Activated CD4-positive, alpha-beta T cell treated with anti-CD3 and anti-CD28 coated beads for 24 hours (primary cell): ENCODE data around the gene SH3BGRL3.

ENCODE experiments used
- DNase-seq, 2 donors: peaks; one replicate each; pipeline ENCODE4 v3.0.0-alpha.2; 2020; ENCODE audit warnings: low read depth in 2 of 2

Gene SH3BGRL3

DNA sequence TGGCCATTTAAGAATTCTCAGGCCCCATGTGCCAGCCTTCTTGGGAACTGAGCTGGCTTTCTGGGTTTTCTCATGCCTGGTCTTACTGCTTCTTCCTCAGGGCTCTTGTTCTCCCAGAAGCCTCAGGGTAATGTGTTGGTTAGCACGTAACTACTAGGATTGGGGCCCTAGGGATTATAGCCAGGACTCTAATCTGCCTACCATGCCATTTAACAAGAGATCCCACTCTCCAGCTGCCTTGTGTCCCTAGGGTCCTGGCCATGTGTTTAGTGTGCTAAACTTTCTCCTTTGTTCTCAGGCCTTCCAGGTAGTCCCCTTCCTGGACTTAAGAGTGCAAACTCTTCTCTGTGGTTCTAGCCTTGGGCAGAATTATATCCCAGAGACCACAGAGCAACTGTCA lies 2.2 kb upstream of the SH3BGRL3 start:
- DNase-seq, result no peak

DNA sequence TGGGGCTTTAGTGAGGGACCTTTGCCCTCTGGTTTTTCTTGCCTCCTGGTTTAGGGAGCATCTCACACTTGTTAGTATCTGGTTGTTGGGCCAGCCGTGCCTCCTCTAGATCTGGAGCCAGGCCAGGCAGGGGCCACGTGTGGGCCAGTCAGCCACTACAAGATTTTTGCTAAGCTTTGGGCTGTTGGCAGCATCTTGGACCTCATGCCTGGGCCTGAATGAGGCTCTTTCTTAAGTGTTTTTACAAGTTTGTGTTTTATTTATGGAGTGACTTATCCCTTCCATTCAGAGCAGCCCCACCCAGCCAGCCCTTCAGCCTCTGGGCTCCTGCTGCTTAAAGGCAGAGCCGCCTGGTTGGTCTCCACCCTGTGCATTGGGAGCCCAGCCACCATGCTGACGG lies 1.6 kb upstream of the SH3BGRL3 start:
- DNase-seq, result no peak

DNA sequence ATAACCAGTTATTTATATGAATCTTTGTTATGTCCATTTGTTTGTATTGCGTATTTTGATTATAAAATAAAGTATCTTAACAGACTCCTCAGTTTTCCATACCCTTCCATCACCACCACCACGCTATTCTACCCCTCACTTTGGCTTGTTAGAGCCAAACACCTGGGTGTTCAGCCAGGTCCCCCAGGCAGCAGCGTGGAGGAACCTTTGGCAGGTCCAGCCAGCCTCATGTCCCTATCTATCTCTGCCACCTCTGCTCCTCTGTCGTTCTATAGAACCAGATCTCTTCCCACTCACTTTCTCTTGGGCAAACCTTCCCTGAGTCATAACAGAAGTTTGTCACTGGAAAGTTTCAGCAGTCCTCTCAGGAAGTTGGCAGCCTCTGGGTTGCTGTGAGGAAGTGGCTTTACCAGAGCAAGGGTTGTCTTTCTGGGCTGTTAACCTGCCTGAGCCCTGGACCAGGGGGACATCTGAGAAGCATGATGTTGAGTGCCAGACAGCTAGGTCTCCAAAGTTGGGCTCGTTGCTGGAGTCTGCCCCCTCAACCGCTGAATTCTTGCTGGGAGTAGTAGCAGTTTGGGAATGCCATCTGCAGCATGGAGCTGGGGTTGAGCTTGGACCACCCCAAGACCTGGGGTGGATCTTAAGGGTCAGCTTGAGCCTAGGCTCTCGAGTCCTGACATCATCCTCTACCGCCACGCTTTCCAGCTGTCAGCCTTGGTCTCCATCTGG lies 996 bp upstream of the SH3BGRL3 start:
- no peak for DNase-seq

DNA sequence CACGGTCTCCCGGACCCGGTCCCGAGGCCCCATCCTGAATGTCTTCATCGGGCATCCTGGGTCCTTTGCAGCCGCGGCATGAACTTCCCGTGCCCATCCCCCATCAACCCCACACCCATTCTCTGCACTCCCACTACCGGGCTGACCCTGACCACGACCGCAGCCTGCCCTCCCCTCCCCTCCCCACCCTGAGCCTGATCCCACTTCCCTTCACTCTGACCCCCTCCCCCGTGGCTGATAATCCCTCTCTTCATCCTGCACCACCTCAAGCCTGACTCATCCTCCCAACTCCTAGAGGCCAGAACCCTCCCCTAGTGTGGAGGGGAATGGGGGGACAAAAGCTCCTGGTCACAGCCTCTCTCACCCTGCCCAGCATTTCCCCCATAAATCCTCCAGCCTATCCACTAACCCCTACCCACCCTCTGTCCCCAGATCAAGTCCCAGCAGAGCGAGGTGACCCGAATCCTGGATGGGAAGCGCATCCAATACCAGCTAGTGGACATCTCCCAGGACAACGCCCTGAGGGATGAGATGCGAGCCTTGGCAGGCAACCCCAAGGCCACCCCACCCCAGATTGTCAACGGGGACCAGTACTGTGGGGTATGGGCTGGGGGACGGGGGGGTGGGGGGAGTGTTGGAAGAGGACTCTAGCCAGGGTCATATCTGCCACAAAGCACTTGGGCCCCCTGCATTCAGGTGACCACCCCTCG lies 602 bp downstream of the SH3BGRL3 start:
- DNase-seq, result no peak

DNA sequence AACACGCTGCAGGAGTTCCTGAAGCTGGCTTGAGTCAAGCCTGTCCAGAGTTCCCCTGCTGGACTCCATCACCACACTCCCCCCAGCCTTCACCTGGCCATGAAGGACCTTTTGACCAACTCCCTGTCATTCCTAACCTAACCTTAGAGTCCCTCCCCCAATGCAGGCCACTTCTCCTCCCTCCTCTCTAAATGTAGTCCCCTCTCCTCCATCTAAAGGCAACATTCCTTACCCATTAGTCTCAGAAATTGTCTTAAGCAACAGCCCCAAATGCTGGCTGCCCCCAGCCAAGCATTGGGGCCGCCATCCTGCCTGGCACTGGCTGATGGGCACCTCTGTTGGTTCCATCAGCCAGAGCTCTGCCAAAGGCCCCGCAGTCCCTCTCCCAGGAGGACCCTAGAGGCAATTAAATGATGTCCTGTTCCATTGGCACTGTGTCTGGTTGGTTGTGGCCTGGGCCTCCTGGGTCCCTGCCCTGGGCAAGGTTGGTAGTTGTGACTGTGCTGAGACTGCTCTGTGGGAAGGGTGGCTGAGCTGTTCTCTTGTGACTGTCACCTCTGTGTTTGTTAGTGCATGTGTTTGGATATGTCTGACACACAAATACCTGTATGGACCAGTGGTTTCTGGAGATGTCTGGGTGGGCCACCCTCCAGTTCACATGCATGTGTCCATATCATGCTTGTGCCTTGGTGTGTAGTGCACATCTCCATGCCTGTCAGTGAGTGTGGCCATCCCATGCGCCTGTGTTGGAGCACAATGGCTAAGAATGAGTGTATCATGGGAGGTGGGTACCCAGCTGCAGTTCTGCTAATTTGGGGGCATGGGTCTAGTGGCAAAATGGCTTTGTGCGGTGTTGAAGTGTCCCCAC lies 1.4 kb downstream of the SH3BGRL3 start:
- no peak for DNase-seq

DNA sequence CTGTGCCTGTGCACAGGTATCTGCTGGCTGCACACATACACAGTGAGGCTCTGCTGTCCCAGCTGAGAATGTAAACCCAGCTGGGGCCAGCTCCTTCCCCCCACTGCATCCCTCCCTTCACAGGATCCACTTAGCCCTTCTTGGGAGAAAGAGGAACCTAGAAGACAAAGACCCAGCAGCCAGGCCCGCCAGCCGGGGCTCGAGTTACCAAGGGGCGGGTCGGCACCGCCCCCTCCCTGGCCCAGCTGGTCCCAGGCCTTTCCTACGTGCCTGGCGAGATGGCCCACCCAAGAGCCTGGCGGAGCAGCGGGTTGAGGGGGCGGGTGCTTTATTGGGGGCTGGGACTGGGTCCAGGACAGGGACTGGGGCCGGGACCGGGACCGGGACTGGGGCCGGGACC lies 2.1 kb downstream of the SH3BGRL3 start:
- no peak for DNase-seq

DNA sequence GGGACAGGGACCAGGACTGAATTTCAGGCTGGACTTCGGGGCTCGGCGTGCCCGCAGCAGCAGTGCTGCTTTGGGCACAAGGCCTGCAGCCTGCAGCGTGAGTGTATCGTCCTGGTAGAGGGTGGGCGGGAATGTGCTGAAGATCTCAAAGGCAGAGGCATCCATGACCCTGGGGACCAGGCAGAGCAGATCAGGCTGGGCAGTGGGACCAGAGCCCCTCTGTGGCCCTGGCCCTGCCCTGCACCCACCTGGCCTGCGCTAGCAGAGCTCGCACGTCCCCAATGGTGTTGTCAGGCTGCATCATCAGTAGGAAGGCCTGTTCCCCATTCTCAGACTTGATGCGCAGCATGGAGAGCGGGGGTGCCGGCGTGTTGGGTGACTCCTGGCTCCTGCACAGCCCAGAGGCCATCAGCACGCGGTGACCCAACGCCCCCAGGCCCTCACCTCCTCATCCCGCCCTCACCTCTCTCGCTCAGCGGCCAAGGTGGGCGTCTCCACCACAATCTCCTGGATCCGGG lies 2.6 kb downstream of the SH3BGRL3 start:
- DNase-seq, result no peak

DNA sequence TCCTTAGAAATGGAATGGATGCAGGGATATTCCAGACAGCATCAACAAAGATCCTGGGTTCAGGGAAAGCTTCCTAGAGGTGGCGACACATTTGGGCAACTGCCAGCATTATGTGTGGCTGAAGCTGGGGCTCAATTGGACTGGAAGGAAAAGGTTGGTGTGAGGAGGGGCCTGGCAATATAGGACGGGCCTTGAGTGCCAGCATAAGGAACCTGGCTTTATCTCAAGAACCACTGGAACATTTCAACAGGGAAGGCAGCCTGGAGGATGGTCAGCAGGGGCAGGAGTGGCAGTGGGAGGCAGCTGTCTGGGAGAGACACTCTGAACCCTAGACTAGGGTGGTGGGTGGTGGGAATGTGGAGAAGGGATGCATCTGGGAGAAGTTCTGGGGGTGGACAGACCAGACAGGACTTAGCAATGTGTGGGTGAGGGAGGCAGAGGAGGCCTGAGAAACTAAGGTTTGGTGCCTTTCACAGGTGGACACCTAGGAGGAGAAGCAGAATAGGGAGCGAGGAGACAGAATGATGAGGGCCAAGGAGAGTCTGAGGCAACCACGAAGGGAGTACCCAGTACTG lies 3.5 kb downstream of the SH3BGRL3 start:
- no peak for DNase-seq

DNA sequence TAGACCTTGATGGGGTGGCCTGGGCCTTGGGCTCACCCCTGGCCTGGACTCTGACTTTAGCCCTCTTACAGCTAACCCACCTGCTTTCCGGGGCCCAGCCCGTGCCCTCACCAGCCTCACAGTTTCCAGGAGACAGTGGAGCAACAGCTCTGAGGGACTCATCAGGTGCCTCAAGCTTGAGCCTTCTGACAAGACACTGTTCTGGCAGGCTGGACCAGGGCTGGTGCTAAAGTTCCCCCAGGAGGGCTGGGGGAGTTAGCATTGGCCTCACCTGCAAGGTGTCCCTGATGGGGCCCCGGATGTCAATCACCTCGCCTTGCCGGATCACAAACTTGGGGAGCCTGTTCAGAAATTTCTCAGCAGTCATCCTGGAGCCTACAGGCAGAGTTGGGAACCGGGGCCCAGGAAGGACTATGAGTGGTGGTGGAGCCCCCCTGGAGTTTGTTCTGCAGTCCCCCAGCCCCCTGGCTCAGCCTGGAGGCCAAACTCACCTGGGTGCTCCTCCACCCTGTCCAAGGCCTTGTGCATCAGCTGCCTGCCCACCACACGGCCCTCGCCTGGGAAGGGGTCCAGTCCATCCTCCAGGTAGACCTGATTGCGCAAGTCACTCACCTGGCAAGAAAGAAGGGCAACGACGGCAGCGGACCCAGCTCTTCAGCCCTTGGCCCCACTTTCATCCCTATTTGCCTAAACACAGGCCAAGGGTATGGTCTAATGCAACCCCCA lies 4.1 kb downstream of the SH3BGRL3 start:
- DNase-seq, result no peak

DNA sequence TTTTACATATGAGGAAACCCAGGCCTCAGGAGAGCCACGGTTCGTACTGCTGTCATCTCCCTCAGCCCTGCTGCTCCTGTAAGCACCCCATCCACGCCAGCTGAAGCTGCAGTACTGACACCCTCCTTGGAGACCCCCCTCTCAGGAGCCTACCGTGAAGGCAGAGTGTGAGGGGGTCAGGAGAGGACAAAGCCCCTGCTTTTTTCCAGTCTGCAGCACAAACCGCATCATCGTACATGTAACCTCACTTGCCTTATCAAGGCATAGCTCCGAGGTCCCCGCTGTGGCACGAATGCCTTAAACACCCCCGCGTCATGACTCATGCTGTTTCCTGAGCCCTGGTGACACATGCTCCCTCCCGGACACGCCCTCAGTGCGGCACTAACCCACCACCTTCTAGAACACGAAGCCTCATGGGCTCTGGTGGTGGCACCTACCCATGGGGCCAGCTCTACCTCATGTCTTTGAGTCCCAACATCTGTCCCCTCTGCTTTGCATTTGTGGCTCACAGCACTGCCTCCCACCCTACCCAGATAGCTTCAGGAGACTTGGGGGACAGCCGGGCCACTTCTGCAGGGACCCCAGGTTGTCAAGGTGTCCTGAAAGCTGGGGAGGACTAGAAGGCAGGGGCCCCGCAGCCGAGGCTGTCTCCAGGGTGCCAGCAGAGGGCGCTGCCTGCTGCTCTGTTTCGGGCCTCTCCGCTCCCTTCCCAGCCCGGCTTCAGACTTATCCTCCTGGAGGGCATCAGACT lies 4.9 kb downstream of the SH3BGRL3 start:
- peak; percentile 94 to 95 for DNase-seq

DNA sequence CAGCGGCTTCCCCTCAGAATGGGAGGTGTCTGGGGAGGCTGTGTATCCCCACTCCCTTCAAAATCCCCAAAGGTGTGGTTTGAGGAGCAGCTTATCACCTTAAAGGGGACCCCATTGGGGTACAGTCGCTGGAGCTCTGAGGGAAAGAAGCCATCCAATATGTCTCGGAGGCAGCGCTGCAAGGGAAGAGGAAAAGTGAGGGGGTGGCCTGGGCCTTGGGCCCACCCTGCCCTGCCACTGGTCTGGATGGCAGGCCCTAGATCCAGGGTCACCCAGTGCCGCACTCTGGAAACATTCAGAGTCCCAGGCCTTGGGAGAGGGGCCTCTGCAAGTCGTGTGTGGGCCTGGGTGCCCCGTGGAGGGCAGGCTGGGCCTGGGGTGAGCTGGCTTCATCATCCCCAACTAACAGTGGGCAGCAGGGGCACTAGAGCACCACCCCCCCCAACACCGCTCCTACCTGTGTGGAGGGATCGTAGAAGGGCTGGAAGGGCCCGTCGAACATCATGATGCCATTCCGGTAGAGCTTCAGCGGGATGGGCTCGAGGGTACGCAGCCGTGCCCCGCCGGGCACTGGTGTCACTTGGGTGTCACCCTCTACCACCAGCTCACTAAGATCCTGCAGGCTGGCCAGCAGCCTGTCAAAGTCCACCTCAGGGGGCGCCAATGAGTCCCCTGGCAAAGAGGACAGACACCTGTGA lies 5.6 kb downstream of the SH3BGRL3 start:
- DNase-seq, result no peak

DNA sequence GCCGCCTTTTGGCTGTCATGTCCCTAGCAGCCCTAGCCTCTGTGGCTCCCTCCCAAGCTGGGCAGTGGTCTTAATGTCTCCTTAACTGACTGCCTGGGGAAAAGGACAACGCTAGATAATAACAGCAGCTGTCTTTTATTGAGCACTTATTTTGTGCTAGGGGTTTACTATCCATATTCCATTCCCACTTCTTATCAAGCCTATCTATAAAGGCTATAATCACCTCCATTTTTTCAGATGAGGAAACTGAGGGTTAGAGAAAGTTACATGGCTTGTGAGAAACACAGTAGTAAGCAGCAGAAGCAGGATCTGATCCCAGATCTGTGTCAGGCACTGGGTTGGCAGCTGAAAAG lies 6.2 kb downstream of the SH3BGRL3 start:
- DNase-seq, result no peak

DNA sequence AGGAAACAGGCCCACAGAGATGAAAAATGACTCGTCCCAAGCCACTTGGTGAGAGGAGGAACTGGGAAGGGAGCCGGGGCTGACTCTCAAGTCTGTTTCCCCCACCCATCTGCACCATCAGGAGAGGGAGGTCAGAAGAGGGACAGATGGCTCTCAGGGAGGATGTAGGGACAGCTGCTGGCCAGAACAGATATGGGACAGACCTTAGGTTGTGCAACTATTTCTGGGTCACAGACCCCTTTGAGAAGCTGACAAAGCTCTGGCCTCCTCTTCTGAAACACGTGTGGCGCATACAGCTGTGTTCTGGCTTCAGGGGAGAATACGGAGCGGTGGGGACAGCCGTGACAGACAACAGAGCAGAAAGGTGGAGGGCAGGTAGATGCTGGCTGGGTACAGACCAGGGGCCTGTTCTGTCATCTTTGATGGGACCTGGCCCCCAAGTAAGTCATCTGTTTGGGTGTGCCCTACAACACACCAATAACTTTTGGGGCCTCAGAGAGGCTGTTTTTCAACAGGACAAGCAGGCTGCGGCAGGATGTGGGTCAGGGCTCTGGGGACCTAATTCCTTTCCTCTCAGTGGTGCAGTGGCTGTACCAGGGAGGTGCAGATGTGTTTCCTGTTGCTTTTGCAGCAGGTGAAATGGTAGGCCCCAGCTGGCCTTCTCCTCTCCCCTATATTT lies 7.3 kb downstream of the SH3BGRL3 start:
- no peak for DNase-seq

DNA sequence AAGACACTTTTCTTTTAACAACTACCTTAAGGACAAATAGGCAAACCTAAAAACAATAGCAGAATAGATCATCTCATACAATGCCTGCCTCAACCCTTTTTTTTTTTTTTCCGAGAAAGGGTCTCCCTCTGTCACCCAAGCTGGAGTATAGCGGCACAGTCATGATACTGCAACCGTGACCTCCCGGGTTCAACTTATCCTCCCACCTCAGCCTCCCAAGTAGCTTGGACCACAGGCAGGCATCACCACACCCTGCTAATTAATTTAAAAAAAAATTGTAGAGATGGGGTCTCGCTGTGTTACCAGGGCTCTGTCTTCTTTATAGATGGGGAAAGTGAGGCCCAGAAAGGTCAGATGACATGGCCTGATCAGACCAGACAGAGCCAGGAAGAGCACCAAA lies 7.9 kb downstream of the SH3BGRL3 start:
- DNase-seq, result no peak

DNA sequence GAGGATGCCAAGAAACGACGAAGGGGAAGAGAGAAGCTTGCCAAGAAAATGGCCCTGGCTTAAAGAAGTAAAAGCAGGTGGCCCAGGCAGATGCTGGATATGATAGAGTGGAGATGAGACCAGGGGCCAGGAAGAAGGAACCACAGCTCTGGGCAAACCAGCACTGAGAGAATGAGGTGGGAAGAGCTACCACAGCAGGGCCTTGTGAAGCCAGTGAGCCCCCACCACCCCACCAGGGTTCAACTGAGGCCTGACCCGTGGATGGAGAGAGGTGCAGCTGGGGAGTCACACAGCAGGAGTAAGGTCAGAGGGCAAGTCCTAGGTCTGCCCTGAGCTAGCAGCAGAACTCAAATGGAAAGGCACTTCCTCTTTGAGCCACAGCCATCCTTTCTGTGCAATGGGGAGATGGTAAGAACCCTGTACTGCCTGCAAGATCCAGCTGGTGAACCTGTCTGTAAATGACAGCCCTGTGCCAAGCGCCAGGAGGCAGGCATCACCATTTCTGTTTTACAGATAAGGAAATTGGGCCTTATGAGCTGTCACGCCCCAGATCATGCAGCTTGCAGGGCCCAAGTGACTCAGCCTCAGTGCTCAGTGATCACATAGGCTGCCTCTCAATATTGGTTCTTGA lies 8.5 kb downstream of the SH3BGRL3 start:
- no peak for DNase-seq

DNA sequence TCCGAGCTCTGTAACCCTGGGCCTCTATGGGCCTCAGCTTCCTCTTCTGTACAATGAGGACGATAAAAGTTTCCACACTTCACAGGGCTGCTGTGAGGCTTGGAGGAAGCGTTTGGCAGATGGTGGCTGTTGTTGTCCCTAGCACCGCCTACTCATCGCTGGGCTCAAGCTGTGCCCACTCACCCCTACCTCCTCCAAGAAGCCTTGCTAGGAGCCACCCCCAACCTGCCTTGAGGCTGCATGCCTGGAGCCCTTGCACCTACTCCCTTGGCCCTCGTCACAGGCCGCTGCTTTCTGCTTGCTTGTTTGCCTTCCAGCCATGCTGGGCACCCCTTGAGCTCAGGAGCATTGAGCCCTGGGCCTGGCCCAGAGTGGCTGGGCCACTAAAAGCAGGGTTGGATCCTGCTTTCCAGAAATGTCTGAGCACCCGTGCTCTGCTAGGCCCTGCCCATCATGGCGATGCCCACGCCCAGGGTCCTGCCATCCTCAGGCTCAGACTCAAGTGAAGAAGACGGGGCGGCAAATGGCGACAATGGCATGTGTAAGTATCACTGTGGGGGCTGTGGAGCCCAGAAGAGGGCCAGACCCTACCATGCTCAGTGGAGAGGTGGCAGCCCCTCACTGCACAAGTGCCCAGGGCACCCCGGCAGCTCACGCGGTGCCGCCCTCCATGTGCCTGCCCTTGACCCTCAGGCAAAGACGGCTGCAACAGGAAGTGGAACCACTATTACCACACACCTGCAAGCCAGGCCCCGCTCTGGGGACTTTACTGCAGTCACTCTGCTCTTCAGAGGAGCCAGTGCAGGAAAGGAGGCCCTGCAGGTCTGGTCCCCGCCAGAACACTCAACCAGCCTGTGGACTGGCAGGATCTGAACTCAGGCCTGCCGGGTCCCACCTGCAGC lies 9.5 kb downstream of the SH3BGRL3 start:
- DNase-seq, result no peak

DNA sequence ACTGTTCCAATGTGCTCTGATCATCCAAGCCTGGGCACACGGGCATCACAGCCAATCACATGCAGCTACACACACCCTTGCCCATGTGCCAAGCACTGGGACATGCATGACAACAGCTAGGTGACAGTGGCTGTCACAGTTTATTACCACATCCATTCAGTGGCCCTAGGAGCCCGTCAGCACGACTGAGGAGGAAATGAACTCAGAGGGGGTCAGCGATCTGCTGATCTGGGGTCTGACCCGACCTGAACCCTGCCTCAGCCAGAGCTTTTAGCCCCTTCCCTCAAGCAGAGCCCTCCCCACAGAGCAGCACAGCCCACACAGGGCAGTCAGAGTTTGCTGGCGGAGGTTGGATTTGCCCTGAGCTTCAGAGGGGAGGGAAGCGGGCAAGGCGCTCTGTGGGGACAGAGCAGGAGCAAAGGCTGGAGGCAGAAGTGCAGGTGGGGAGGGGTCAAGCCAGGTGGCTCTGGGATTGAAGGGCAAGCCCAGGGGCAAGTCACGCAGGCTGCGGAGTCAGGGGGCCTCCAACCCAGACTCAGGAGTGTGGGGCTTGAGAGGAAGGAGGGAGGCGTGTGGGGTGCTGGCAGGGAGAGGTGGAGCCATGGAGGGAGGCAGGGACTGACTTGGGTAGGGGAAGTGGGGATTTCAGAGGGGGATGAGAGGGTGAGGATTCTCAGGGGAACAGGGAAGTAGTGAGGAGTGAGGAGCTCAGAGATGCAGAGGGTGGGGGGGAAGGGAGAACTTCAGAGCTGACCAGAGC lies 10.4 kb downstream of the SH3BGRL3 start:
- no peak for DNase-seq
